ENCODE data around the gene MAGEA4.

MAGEA4 gene

GRCh38 chrX:151923648-151924047, 11.0 kb downstream of the MAGEA4 start:
- no peak for DNase-seq (ENCODE audit: low read depth, low spot score)

DNA sequence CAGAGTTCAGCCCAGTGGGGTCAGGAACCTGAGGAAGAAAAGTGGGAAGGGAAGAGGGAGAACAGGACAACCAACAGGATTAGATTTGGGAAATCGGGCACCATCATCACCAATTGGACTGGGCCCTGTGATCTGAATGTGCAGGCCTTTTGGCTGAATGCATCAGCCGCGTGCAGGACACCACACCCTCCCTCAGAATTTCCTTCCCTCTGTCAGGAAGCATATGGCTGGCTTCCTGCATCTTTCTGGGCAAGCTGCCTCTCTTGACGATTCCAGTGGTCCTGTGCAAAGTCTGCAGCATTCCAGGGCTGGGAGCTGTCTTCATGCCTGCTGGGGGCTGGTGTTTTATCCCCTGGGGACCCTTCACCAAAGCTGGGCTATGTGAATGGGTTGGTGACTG, 16.4 kb downstream of the MAGEA4 start:
- no peak for DNase-seq (ENCODE audit: low read depth, low spot score)

DNA sequence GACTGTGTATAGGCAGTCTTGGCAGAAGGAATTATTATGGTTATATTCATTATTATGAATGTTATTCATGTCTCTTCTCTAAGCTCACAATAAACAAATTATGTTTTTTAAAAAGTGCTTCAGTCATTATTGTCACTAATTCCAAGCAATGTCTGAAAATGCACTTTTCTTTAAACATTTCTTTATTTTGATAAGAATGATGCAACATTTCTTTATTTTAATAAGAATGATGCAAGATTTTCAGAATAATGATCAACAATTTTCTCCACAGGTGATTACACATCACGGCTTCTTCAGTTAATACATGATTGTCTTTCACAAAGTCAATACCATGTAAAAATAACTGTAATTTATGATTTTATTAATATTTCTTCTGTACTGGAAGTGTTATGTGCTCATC, 22.7 kb downstream of the MAGEA4 start:
- no peak for DNase-seq (ENCODE audit: low read depth, low spot score)

- no peak for DNase-seq (ENCODE audit: low read depth, low spot score)
These were observed 25.5 kb downstream of the MAGEA4 start for GRCh38 chrX:151938172-151938571.

DNA sequence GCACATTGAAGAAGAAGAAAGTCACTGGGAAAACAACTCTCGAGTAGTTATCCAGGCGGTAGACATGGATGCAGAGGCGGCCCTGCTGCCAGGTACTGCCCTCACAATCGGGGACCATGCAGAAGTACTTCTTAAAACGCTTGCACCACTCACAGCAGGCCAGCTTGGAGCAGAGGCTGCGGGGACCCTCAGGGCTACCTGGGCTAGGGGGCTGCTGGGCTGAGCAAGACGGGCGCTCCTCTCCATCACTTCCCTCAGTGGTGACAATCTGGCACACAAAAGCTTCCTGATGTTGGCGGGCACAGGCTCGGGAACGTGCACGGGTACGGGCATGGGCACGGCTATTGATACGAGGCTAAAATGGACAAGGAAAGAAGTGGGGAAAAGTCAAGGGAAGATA, 42.0 kb downstream of the MAGEA4 start:
- no peak for DNase-seq (ENCODE audit: low read depth, low spot score)

DNA sequence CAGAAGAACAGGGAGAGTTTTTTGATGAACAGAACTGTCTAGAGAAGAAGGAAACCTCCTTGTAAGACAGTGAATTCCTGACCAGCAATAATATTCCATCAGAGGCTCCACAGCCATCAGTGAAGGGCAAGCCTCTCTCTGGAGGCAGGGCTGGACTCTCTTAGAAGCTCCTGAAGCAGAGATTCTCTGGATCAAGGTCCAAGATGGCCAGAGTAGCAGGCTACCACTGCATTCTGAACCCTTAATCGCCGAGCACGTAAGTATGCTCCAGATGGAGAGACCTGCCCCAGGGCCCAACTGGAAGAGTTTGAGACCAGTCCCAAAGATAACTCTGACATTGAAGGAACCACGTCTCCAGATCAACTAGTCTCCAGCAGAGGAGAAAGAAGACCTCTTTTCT, 45.4 kb downstream of the MAGEA4 start:
- DNase-seq (ENCODE audit: low read depth, low spot score) = no peak

DNA sequence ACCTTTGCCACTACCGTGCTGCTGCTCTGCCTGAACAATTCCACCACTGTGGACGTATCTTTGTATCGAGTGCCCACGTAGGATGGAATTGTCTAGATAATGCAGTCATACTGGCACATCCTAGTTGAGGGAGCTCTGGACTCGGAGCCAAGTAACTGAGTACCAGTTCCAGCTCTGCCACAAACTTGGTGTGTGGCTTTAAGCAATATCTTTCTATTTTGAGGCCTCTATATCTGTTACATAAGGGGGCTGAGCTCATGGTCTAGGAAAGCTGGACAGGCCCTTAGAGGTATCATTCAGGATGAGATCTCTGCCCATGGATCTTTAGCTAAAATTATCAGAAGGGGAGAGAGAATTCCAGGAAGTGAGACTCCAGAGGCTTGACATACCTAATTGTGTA, 49.3 kb downstream of the MAGEA4 start:
- DNase-seq (ENCODE audit: low read depth, low spot score) = no peak

- DNase-seq (ENCODE audit: low read depth, low spot score) = no peak
These were observed 53.5 kb downstream of the MAGEA4 start for GRCh38 chrX:151966236-151966635.

- DNase-seq (ENCODE audit: low read depth, low spot score) = no peak
These were observed 57.3 kb downstream of the MAGEA4 start for GRCh38 chrX:151970027-151970426.

- peak; percentile 47 for DNase-seq (ENCODE audit: low read depth, low spot score)
These were observed 58.0 kb downstream of the MAGEA4 start for GRCh38 chrX:151970661-151971060.

DNA sequence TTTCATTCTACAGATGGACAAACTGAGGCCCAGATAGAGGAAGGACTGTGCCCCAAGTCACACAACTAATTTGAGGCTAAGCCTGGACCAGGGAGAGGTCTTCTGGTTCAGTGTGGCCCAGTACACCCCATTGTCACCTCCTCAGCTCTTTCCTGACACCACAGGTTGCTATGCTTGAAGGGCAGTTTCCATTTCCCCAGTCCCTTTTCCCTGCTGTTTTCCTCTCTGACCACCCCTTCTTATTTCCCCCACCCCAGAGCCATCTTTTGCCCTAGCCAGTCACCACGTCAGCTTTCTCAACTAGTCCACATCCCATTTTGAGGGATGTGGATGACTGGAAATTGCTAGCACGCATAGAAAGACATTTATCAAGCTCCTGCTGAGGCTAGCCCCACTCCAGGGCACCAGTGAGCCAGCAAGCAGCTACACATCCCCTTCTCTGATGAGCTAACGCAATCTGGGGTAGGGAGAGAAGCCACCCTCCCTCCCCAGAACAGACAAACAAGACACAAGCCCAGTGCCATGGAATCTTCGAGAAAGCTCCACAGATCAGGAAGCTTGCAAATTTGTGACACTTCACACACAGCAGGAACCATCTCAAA, 60.5 kb downstream of the MAGEA4 start:
- no peak for DNase-seq (ENCODE audit: low read depth, low spot score)

DNA sequence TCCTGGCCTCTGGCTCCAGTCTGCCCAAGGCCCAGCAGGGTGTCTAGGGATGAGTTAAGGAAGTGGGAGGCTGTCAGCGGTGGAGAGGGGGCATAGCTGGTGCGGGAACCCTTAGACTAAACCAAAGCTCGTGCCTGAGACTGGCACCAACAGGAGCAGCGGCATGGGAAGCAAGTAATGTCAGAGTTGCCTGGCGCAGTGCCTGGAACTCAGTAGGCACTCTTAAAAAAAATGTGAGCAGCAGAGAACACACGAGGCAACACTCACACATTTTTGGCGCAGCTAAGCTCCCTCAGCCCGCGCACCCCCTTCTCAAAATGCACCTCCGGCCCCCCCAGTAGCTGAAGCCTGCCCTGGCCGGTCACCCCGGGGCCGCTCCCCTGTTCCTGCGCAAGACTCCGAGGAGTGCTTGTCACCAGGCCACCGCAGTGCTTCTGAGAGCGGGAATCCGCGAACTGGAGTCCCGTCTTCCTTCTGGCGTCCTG, 61.2 kb downstream of the MAGEA4 start:
- no peak for DNase-seq (ENCODE audit: low read depth, low spot score)

Measured in brain pericyte (primary cell).